HepG2 (cell line): ENCODE results near the gene NFKBIA. TPM values are rescaled to one million over a fixed set of nuclear protein-coding genes. Genes with fewer than 3 reads are reported as not detected.

Experiments
- BCLAF1 ChIP-seq: fragments of 450-650 bp; IDR thresholded peaks from 2 replicates; pipeline ENCODE4 v1.6.1; 2017; ENCODE audit warnings: mild to moderate bottlenecking
- HNF1A ChIP-seq, 2 experiments: sonication (generic) in 1 of 2; formaldehyde crosslinking in 1 of 2; IDR thresholded peaks; 2 replicates each; pipeline versions ENCODE4 v1.4.0 to v1.6.1; 2016 to 2020; ENCODE audit warnings: borderline replicate concordance in 1 of 2, low read depth in 1 of 2, mild to moderate bottlenecking in 1 of 2, missing genetic modification reagents in 1 of 2
- IKZF5 ChIP-seq: IDR thresholded peaks from 2 replicates; pipeline ENCODE4 v1.6.1; 2018; ENCODE audit warnings: missing genetic modification reagents, mild to moderate bottlenecking, missing compliant biosample characterization
- KIAA2018 ChIP-seq: sonication (generic); formaldehyde crosslinking; IDR thresholded peaks from 2 replicates; pipeline ENCODE4 v1.5.0; 2020; ENCODE audit warnings: mild to moderate bottlenecking, missing genetic modification reagents, borderline replicate concordance
- SALL2 ChIP-seq: sonication (generic); formaldehyde crosslinking; IDR thresholded peaks from 2 replicates; pipeline ENCODE4 v1.8.1; 2023; ENCODE audit warnings: mild to moderate bottlenecking, missing genetic modification reagents, inconsistent platforms
- ZBTB25 ChIP-seq: IDR thresholded peaks from 2 replicates; pipeline ENCODE4 v1.6.1; 2018; ENCODE audit warnings: missing genetic modification reagents
- ZNF335 ChIP-seq: sonication (generic); formaldehyde crosslinking; IDR thresholded peaks from 2 replicates; pipeline ENCODE4 v1.4.0; 2020; ENCODE audit warnings: missing genetic modification reagents
- polyA plus RNA-seq, 8 experiments: library from polyadenylated mRNA; depleted of rRNA in 3 of 8; stranded (reverse) in 7 of 8; unstranded in 1 of 8; fragments of >200 nt; fragmentation: Illumina TruSeq in 4 of 8; extraction: Trizol in 4 of 8; gene quantifications; 2 replicates each; pipeline versions ENCODE4 v1.2.1 to v1.2.3, GENCODE V29; 2011 to 2016; ENCODE audit warnings: low read depth in 4 of 8, missing spikeins in 1 of 8, mixed read lengths in 1 of 8; ENCODE audit not compliant: insufficient read depth in 1 of 8
- total RNA-seq, 5 experiments: library from RNA; depleted of rRNA; stranded (reverse); fragments of >200 nt; fragmentation: Illumina TruSeq; extraction: Trizol; gene quantifications; 2 replicates each; pipeline ENCODE4 v1.2.3, GENCODE V29; 2016; ENCODE audit warnings: low read depth in 1 of 5

NFKBIA gene
- total and polyA plus RNA-seq, 2 of the 13 experiments (the other 11 are each of a cell fraction or from before 2014, with no cell fraction given) = 197 to 319 TPM

GRCh38 chr14:35384455-35385041 lies 20.0 kb downstream of the NFKBIA start (continued):
- TF ChIP-seq IKZF5 = peak; percentile 92
- TF ChIP-seq HNF1A (IDR thresholded peaks at IDR 0.05; ENCODE audit: low read depth) = no peak
- TF ChIP-seq HNF1A (CRISPR knock-in tag; IDR thresholded peaks at IDR 0.05; ENCODE audit: borderline replicate concordance) = no peak; the same call in 1 of the 2 replicates
- TF ChIP-seq ZBTB25 (CRISPR knock-in tag) = peak; percentile 61
- no peak for TF ChIP-seq BCLAF1
- peak; percentile 61; the same call in 1 of the 2 replicates for TF ChIP-seq ZNF335
- no peak for TF ChIP-seq KIAA2018
- TF ChIP-seq SALL2 (CRISPR knock-in tag) = peak; percentile 66; the same call in 1 of the 2 replicates
